ENCODE data around the gene AMBN. TPM values are rescaled to one million over a fixed set of nuclear protein-coding genes. Genes with fewer than 3 reads are reported as not detected.

The AMBN gene
- total RNA-seq, 1 experiment from 2014 or later, result not detected

DNA sequence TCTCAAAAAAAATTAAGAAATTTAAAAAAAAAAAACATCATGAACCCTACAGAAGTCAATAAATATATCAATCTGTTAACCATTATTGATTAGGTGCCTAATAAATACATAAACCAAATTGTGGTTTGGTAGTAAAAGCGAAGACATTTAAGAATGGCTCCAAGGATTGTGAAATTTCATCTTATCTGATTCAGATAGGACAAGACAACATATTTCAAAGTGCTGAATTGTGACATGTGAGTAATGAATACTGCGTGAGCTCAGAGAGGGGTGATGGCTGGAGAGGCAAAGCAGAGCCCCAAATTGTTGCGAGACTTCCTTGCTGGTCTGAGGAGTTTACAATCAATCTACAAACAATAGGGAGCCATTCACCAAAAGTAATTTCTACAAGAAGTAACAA, 8.2 kb downstream of the AMBN start:
- no peaks in the 10 kb centered on the region for H3K9me3 ChIP-seq (ENCODE audit: control insufficient read depth, insufficient read depth, low read depth, low read length)
- TF ChIP-seq, protein P1, sequence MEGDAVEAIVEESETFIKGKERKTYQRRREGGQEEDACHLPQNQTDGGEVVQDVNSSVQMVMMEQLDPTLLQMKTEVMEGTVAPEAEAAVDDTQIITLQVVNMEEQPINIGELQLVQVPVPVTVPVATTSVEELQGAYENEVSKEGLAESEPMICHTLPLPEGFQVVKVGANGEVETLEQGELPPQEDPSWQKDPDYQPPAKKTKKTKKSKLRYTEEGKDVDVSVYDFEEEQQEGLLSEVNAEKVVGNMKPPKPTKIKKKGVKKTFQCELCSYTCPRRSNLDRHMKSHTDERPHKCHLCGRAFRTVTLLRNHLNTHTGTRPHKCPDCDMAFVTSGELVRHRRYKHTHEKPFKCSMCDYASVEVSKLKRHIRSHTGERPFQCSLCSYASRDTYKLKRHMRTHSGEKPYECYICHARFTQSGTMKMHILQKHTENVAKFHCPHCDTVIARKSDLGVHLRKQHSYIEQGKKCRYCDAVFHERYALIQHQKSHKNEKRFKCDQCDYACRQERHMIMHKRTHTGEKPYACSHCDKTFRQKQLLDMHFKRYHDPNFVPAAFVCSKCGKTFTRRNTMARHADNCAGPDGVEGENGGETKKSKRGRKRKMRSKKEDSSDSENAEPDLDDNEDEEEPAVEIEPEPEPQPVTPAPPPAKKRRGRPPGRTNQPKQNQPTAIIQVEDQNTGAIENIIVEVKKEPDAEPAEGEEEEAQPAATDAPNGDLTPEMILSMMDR (IDR thresholded peaks at IDR 0.05), result no peak
- TF ChIP-seq POLR2AphosphoS5 (IDR thresholded peaks at IDR 0.05; ENCODE audit: low read depth, low read length) (no peak), TCF7L2 (IDR thresholded peaks at IDR 0.05; ENCODE audit: low read depth, low read length) (no peak), SIN3A (IDR thresholded peaks at IDR 0.05; ENCODE audit: borderline replicate concordance, insufficient read depth, low read depth, low read length) (no peak)
- TF ChIP-seq, protein P2, sequence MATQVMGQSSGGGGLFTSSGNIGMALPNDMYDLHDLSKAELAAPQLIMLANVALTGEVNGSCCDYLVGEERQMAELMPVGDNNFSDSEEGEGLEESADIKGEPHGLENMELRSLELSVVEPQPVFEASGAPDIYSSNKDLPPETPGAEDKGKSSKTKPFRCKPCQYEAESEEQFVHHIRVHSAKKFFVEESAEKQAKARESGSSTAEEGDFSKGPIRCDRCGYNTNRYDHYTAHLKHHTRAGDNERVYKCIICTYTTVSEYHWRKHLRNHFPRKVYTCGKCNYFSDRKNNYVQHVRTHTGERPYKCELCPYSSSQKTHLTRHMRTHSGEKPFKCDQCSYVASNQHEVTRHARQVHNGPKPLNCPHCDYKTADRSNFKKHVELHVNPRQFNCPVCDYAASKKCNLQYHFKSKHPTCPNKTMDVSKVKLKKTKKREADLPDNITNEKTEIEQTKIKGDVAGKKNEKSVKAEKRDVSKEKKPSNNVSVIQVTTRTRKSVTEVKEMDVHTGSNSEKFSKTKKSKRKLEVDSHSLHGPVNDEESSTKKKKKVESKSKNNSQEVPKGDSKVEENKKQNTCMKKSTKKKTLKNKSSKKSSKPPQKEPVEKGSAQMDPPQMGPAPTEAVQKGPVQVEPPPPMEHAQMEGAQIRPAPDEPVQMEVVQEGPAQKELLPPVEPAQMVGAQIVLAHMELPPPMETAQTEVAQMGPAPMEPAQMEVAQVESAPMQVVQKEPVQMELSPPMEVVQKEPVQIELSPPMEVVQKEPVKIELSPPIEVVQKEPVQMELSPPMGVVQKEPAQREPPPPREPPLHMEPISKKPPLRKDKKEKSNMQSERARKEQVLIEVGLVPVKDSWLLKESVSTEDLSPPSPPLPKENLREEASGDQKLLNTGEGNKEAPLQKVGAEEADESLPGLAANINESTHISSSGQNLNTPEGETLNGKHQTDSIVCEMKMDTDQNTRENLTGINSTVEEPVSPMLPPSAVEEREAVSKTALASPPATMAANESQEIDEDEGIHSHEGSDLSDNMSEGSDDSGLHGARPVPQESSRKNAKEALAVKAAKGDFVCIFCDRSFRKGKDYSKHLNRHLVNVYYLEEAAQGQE (IDR thresholded peaks at IDR 0.05; ENCODE audit: insufficient read depth in 1 of 2, low read depth in 2 of 2, low read length in 1 of 2), result no peak
- no peak overlapping the region for H3K27ac ChIP-seq (ENCODE audit: low read length)
- H3K4me3 ChIP-seq (ENCODE audit: low read depth in 2 of 2, low read length in 2 of 2), result no peak overlapping the region
- no peak for ATAC-seq
- in situ Hi-C loops (cut with HindIII; ENCODE audit: low pct_unique_long_range_greater_than_20kb, low sequenced_read_pairs), result no loop called here
- no TSS peak for BruUV-seq (replicated peaks)
- intact Hi-C loops (cut with micrococcal nuclease; ENCODE audit: unreplicated experiment), result no loop called here
- CTCF ChIA-PET, result no interaction called here
- DNase-seq (ENCODE audit: low read depth, low spot score), result no peak
- POLR2A ChIA-PET, result no interaction called here
- no peaks in the 10 kb centered on the region for H3K36me3 ChIP-seq (ENCODE audit: control insufficient read depth, insufficient read depth, low read length)
- no peaks in the 10 kb centered on the region for H3K4me1 ChIP-seq (ENCODE audit: control insufficient read depth, insufficient read depth, low read length)
- no peaks in the 10 kb centered on the region; the same call in 1 of the 2 replicates for H3K27me3 ChIP-seq (ENCODE audit: control insufficient read depth, insufficient read depth, low read length)

DNA sequence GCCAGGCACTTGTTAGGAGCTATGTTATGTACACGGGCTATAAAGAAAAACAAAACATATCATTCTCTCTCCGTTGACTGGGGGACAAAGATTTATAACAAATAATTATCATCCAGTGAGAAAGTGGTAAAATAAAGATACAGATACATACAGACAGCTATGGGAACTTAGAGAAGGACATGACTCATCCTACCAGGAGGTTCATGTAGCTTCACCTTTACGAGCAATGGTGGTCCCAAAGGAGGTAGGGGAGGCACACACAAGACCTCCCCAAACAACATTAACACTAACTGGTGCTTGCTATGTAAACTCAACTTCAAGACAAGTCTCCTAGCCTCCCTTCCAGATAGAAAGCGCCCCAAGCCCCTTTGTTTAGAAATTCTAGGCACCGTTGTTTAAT, 8.9 kb downstream of the AMBN start:
- POLR2A ChIA-PET, result no interaction called here
- Histone ChIP-seq H3K27ac (ENCODE audit: low read length) (no peak overlapping the region), H3K9me3 (ENCODE audit: control insufficient read depth, insufficient read depth, low read depth, low read length) (no peaks in the 10 kb centered on the region), H3K27me3 (ENCODE audit: control insufficient read depth, insufficient read depth, low read length) (no peaks in the 10 kb centered on the region; the same call in 1 of the 2 replicates), H3K4me1 (ENCODE audit: control insufficient read depth, insufficient read depth, low read length) (no peaks in the 10 kb centered on the region), H3K36me3 (ENCODE audit: control insufficient read depth, insufficient read depth, low read length) (no peaks in the 10 kb centered on the region), H3K4me3 (ENCODE audit: low read depth in 2 of 2, low read length in 2 of 2) (no peak overlapping the region)
- ATAC-seq (no peak), DNase-seq (ENCODE audit: low read depth, low spot score) (no peak)
- intact Hi-C loops (cut with micrococcal nuclease; ENCODE audit: unreplicated experiment) (no loop called here), in situ Hi-C loops (cut with HindIII; ENCODE audit: low pct_unique_long_range_greater_than_20kb, low sequenced_read_pairs) (no loop called here)
- CTCF ChIA-PET, result interaction anchor here (0.6 kb wide), 1 partner anchor 409 kb away, joined by 4 read pairs; no protein-coding TSS in a partner anchor
- TF ChIP-seq TCF7L2 (IDR thresholded peaks at IDR 0.05; ENCODE audit: low read depth, low read length), result no peak
- no peak for TF ChIP-seq POLR2AphosphoS5 (IDR thresholded peaks at IDR 0.05; ENCODE audit: low read depth, low read length)
- TF ChIP-seq, protein P2 (IDR thresholded peaks at IDR 0.05; ENCODE audit: insufficient read depth in 1 of 2, low read depth in 2 of 2, low read length in 1 of 2), result no peak
- no peak for TF ChIP-seq SIN3A (IDR thresholded peaks at IDR 0.05; ENCODE audit: borderline replicate concordance, insufficient read depth, low read depth, low read length)
- TF ChIP-seq, protein P1 (IDR thresholded peaks at IDR 0.05), result no peak
- no TSS peak for BruUV-seq (replicated peaks)

Data from Panc1 (cell line).